ENCODE measurements around the gene MLEC.

The MLEC gene

DNA sequence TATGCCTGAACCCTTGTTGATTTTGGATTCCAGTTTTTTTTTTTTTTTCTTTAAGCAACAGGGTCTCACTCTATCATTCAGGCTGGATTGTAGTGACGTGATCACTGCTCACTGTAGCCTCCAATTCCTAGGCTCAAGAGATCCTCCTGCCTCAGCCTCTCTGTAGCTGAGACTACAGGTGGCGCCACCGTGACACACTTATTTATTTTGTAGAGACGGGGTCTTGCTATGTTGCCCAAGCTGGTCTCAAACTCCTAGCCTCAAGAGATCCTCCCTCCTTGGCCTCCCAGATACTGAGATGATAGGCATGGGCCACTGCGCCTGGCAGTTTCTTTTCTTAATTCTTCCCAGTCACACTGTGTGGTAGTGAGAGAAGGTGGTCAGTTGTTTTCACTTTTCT is 63.9 kb downstream of the MLEC start:
- no peak overlapping the region for H3K4me3 ChIP-seq (ENCODE audit: control insufficient read depth, low read depth, low read length)
- no peak for DNase-seq (ENCODE audit: low read depth)
- TF ChIP-seq, protein P1, sequence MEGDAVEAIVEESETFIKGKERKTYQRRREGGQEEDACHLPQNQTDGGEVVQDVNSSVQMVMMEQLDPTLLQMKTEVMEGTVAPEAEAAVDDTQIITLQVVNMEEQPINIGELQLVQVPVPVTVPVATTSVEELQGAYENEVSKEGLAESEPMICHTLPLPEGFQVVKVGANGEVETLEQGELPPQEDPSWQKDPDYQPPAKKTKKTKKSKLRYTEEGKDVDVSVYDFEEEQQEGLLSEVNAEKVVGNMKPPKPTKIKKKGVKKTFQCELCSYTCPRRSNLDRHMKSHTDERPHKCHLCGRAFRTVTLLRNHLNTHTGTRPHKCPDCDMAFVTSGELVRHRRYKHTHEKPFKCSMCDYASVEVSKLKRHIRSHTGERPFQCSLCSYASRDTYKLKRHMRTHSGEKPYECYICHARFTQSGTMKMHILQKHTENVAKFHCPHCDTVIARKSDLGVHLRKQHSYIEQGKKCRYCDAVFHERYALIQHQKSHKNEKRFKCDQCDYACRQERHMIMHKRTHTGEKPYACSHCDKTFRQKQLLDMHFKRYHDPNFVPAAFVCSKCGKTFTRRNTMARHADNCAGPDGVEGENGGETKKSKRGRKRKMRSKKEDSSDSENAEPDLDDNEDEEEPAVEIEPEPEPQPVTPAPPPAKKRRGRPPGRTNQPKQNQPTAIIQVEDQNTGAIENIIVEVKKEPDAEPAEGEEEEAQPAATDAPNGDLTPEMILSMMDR (conservative IDR thresholded peaks at IDR 0.05; ENCODE audit: control insufficient read depth, insufficient read depth, low read depth, low read length) = no peak

DNA sequence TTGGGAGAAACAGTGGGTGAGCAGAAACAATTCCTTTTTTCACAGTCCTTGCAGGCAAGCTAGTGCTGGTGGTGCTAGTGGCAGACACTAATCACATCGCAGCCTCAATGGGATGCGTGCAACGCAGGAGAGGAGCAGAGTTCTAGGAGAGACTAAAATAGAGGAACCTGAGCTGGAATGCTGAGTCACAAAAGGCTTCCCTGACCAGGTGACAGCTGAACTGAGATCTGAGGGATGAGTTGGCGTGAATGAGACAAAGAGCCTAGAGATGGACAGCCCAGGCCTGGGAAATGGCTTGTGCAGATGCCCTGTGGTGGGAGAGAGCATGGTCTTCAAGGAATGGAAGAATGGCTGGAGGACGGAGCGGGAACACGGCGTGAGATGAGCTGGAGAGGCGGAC is 64.4 kb downstream of the MLEC start:
- DNase-seq (ENCODE audit: low read depth) = no peak
- TF ChIP-seq, protein P1 (conservative IDR thresholded peaks at IDR 0.05; ENCODE audit: control insufficient read depth, insufficient read depth, low read depth, low read length) = no peak
- H3K4me3 ChIP-seq (ENCODE audit: control insufficient read depth, low read depth, low read length) = no peak overlapping the region
